Measurements from ENCODE around the gene ATMIN.

ATMIN gene

GRCh38 chr16:81035398-81035974, at the start of gene ATMIN:
Gene ATMIN, plus strand, starts transcription at chr16:81035842. Its CDS starts 29 bp downstream, at chr16:81035871.
- peak; percentile 92 for DNase-seq

- DNase-seq, result no peak
These were observed 49.1 kb upstream of the ATMIN start for GRCh38 chr16:80986557-80986956.

- no peak for DNase-seq
These were observed 46.9 kb upstream of the ATMIN start for GRCh38 chr16:80988756-80989155.

- DNase-seq, result no peak
These were observed 45.8 kb upstream of the ATMIN start for GRCh38 chr16:80989801-80990200.

- DNase-seq, result no peak
These were observed 45.1 kb upstream of the ATMIN start for GRCh38 chr16:80990577-80990976.

- no peak for DNase-seq
These were observed 44.7 kb upstream of the ATMIN start for GRCh38 chr16:80990978-80991377.

GRCh38 chr16:80991792-80992430, 43.7 kb upstream of the ATMIN start:
- no peak for DNase-seq

- DNase-seq, result no peak
These were observed 42.9 kb upstream of the ATMIN start for GRCh38 chr16:80992676-80993293.

GRCh38 chr16:80993307-80993706, 42.3 kb upstream of the ATMIN start:
- DNase-seq, result no peak

GRCh38 chr16:80993834-80994233, 41.8 kb upstream of the ATMIN start:
- DNase-seq, result no peak

- no peak for DNase-seq
These were observed 41.2 kb upstream of the ATMIN start for GRCh38 chr16:80994451-80994850.

GRCh38 chr16:80996688-80997138, 38.9 kb upstream of the ATMIN start:
- DNase-seq, result no peak

- DNase-seq, result peak; percentile 30
These were observed 38.4 kb upstream of the ATMIN start for GRCh38 chr16:80997139-80997798.

GRCh38 chr16:80997964-80998620, 37.5 kb upstream of the ATMIN start:
- DNase-seq, result no peak

GRCh38 chr16:81000873-81001272, 34.8 kb upstream of the ATMIN start:
- no peak for DNase-seq

- DNase-seq, result no peak
These were observed 34.3 kb upstream of the ATMIN start for GRCh38 chr16:81001330-81001729.

GRCh38 chr16:81003064-81003463, 32.6 kb upstream of the ATMIN start:
- DNase-seq, result no peak

GRCh38 chr16:81003610-81004460, 31.8 kb upstream of the ATMIN start:
- peak; percentile 14 for DNase-seq

GRCh38 chr16:81004646-81005353, 30.8 kb upstream of the ATMIN start:
- DNase-seq, result peak; percentile 78

GRCh38 chr16:81005610-81006161, 30.0 kb upstream of the ATMIN start:
- DNase-seq, result peak; percentile 13

GRCh38 chr16:81006211-81006812, 29.3 kb upstream of the ATMIN start:
- DNase-seq, result peak; percentile 74

Measured in CD4-positive, alpha-beta T cell treated with Interleukin-12 subunit alpha and Interleukin-12 subunit beta, for 1 hour (primary cell).